Kidney epithelial cell (primary cell): ENCODE data around the gene ZFAND2A. TPM values are rescaled to one million over a fixed set of nuclear protein-coding genes. Genes with fewer than 3 reads are reported as not detected.

ENCODE experiments used
- DNase-seq: peaks from one replicate; pipeline ENCODE4 v3.0.0-alpha.2; 2010; ENCODE audit warnings: low read depth
- H3K27me3 ChIP-seq: 2 replicates; pipeline ENCODE4 v1.6.0; 2011; ENCODE audit warnings: low read length; ENCODE audit not compliant: control insufficient read depth, insufficient read depth
- H3K36me3 ChIP-seq: 2 replicates; pipeline ENCODE4 v1.5.1; 2011; ENCODE audit warnings: low read length; ENCODE audit not compliant: control insufficient read depth, insufficient read depth
- H3K4me3 ChIP-seq: 2 replicates; pipeline ENCODE4 v1.5.1; 2011; ENCODE audit warnings: low read depth, mild to moderate bottlenecking, control low read depth, low read length
- total RNA-seq: library from RNA; depleted of rRNA; stranded (reverse); fragments of >200 nt; gene quantifications from 2 replicates; pipeline ENCODE4 v1.2.3, GENCODE V29; 2015
- TF ChIP-seq, protein P1 (sequence below): IDR thresholded peaks from 2 replicates; pipeline ENCODE4 v1.5.1; 2011; ENCODE audit warnings: mild to moderate bottlenecking, moderate library complexity, low read length, control low read depth, inconsistent platforms; ENCODE audit not compliant: insufficient read depth, poor library complexity, severe bottlenecking

ZFAND2A gene
- total RNA-seq, 1 donor from 2014 or later, result 28.0 TPM

- Histone ChIP-seq H3K27me3 (no peaks in the 10 kb centered on the region), H3K36me3 (no peaks in the 10 kb centered on the region), H3K4me3 (no peak overlapping the region)
- TF ChIP-seq, protein P1, sequence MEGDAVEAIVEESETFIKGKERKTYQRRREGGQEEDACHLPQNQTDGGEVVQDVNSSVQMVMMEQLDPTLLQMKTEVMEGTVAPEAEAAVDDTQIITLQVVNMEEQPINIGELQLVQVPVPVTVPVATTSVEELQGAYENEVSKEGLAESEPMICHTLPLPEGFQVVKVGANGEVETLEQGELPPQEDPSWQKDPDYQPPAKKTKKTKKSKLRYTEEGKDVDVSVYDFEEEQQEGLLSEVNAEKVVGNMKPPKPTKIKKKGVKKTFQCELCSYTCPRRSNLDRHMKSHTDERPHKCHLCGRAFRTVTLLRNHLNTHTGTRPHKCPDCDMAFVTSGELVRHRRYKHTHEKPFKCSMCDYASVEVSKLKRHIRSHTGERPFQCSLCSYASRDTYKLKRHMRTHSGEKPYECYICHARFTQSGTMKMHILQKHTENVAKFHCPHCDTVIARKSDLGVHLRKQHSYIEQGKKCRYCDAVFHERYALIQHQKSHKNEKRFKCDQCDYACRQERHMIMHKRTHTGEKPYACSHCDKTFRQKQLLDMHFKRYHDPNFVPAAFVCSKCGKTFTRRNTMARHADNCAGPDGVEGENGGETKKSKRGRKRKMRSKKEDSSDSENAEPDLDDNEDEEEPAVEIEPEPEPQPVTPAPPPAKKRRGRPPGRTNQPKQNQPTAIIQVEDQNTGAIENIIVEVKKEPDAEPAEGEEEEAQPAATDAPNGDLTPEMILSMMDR, result no peak
- no peak for DNase-seq
These were observed 19.4 kb downstream of the ZFAND2A start for GRCh38 chr7:1140476-1141104.

DNA sequence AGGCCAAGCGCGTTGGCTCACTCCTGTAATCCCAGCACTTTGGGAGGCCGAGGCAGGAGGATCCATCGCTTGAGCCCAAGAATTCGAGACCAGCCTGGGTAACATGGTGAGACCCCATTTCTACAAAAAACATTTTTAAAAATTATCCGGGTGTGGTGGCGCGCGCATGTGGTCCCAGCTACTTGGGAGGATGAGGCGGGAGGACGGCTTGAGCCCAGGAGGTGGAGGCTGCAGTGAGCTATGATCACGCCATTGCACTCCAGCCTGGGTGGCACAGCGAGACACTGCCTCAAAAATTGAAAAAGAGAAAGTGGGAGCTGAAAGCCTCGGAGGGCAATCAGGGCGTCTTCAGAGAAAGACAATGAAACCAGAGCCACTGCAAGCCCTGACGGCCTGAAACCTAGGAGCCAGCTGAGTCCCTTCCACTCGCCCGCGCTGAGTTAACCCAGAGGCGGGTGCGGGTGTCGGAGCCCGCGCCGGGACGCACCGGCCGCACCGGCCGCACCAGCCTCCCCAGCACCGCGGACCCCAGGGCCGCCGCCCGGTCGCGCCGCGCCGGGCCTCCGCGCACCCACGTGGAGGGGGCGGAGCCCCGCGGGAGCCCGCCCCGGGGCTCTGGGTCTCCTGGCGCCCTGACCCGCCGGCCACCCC, 22.4 kb downstream of the ZFAND2A start:
- DNase-seq, result no peak
- Histone ChIP-seq H3K36me3 (no peaks in the 10 kb centered on the region), H3K4me3 (peak overlapping the region; percentile 76), H3K27me3 (no peaks in the 10 kb centered on the region)
- TF ChIP-seq, protein P1, result no peak

GRCh38 chr7:1136841-1137516, 23.0 kb downstream of the ZFAND2A start:
- TF ChIP-seq, protein P1, result no peak
- H3K27me3 ChIP-seq, result no peaks in the 10 kb centered on the region
- peak overlapping the region; percentile 76 for H3K4me3 ChIP-seq
- H3K36me3 ChIP-seq, result no peaks in the 10 kb centered on the region
- no peak for DNase-seq

- no peak for DNase-seq
These were observed 25.0 kb downstream of the ZFAND2A start for GRCh38 chr7:1134951-1135350.

GRCh38 chr7:1131471-1132265, 28.3 kb downstream of the ZFAND2A start:
- no peak overlapping the region for H3K4me3 ChIP-seq
- no peaks in the 10 kb centered on the region for H3K27me3 ChIP-seq

More at GRCh38 chr7:1134951-1135350, 25.0 kb downstream of the ZFAND2A start:
- H3K4me3 ChIP-seq, result no peak overlapping the region
- no peaks in the 10 kb centered on the region for H3K27me3 ChIP-seq
- TF ChIP-seq, protein P1, result no peak
- no peaks in the 10 kb centered on the region for H3K36me3 ChIP-seq

More at GRCh38 chr7:1131471-1132265, 28.3 kb downstream of the ZFAND2A start:
- TF ChIP-seq, protein P1, result no peak
- no peaks in the 10 kb centered on the region for H3K36me3 ChIP-seq
- DNase-seq, result no peak
